Type B pancreatic cell (in vitro differentiated cells): Measurements from ENCODE around the gene NAA50. TPM values are rescaled to one million over a fixed set of nuclear protein-coding genes. Genes with fewer than 3 reads are reported as not detected.

ENCODE experiments used
- DNase-seq: peaks from one replicate; pipeline ENCODE4 v3.0.0; 2021; ENCODE audit warnings: mixed read lengths; ENCODE audit not compliant: unreplicated experiment; ENCODE audit errors: extremely low spot score
- H3K27ac Mint-ChIP-seq: 2 replicates; pipeline ENCODE4 v1.8.0; 2021; ENCODE audit warnings: mild to moderate bottlenecking, mixed read lengths
- H3K27me3 Mint-ChIP-seq: 2 replicates; pipeline ENCODE4 v1.8.0; 2021; ENCODE audit warnings: mixed read lengths
- H3K36me3 Mint-ChIP-seq: 2 replicates; pipeline ENCODE4 v1.8.0; 2021; ENCODE audit warnings: mixed read lengths
- H3K4me1 Mint-ChIP-seq: one replicate; pipeline ENCODE4 v1.8.0; 2021; ENCODE audit warnings: mixed read lengths; ENCODE audit not compliant: unreplicated experiment
- H3K4me3 Mint-ChIP-seq: 2 replicates; pipeline ENCODE4 v1.8.0; 2021; ENCODE audit warnings: mild to moderate bottlenecking, mixed read lengths
- H3K9me3 Mint-ChIP-seq: 2 replicates; pipeline ENCODE4 v1.8.0; 2021; ENCODE audit warnings: mixed read lengths
- total RNA-seq: library from RNA; stranded (reverse); gene quantifications from 2 replicates; pipeline ENCODE4 v1.2.1, GENCODE V29; 2021; ENCODE audit warnings: low replicate concordance
- TF ChIP-seq, protein P1 (sequence below): fragments of 200-600 bp; sonication (generic); conservative IDR thresholded peaks from 2 replicates; pipeline ENCODE4 v1.5.0; 2021; ENCODE audit warnings: antibody characterized with exemption, mild to moderate bottlenecking

The NAA50 gene
- total RNA-seq, 1 donor from 2014 or later = 138 TPM

DNA sequence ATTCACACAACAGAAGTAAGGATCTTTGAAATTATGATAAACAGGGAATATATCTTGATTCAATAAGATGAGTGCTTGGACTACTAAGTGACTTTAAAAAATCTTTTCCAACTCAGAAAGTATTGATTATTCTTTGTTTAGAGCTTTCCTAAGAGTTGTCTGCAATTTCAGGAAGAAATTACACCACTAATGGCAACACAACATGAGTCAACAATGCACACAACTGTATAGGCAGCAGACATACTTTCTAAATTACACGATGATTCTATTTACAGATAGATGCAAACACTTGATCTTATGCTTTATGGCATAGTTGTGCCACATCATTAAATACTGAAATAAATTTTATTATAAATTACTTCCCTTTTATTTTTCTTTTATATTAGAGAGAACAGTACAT lies 4.4 kb downstream of the NAA50 start:
- Mint-ChIP-seq H3K36me3 (peaks cover 4% of the 10 kb centered on the region), H3K4me1 (peaks cover 43% of the 10 kb centered on the region), H3K9me3 (no peaks in the 10 kb centered on the region), H3K4me3 (no peak overlapping the region), H3K27ac (no peak overlapping the region), H3K27me3 (no peaks in the 10 kb centered on the region)
- TF ChIP-seq, protein P1, sequence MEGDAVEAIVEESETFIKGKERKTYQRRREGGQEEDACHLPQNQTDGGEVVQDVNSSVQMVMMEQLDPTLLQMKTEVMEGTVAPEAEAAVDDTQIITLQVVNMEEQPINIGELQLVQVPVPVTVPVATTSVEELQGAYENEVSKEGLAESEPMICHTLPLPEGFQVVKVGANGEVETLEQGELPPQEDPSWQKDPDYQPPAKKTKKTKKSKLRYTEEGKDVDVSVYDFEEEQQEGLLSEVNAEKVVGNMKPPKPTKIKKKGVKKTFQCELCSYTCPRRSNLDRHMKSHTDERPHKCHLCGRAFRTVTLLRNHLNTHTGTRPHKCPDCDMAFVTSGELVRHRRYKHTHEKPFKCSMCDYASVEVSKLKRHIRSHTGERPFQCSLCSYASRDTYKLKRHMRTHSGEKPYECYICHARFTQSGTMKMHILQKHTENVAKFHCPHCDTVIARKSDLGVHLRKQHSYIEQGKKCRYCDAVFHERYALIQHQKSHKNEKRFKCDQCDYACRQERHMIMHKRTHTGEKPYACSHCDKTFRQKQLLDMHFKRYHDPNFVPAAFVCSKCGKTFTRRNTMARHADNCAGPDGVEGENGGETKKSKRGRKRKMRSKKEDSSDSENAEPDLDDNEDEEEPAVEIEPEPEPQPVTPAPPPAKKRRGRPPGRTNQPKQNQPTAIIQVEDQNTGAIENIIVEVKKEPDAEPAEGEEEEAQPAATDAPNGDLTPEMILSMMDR = no peak
- no peak for DNase-seq

DNA sequence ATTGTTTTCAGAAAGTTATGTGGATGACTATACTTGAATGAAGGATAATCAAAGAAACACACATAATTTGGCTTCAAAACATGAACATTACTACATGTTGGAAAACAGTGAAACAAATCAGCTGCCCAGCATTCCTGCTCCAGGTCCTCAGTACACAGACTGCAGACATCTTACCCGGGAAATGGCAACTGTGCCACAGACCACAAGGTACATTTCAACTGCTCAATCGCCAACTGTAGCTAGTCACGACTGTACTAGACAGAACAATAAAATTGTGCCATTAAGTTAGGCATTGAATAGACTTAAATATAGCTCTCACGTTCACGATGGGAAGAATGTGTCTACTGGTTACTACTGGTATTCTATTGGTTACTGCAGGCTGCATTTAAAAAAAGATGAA lies 5.0 kb downstream of the NAA50 start:
- Mint-ChIP-seq H3K9me3 (no peaks in the 10 kb centered on the region), H3K27ac (no peak overlapping the region), H3K27me3 (no peaks in the 10 kb centered on the region), H3K4me1 (peaks cover 47% of the 10 kb centered on the region), H3K4me3 (no peak overlapping the region), H3K36me3 (peaks cover 4% of the 10 kb centered on the region)
- TF ChIP-seq, protein P1 = no peak
- no peak for DNase-seq

DNA sequence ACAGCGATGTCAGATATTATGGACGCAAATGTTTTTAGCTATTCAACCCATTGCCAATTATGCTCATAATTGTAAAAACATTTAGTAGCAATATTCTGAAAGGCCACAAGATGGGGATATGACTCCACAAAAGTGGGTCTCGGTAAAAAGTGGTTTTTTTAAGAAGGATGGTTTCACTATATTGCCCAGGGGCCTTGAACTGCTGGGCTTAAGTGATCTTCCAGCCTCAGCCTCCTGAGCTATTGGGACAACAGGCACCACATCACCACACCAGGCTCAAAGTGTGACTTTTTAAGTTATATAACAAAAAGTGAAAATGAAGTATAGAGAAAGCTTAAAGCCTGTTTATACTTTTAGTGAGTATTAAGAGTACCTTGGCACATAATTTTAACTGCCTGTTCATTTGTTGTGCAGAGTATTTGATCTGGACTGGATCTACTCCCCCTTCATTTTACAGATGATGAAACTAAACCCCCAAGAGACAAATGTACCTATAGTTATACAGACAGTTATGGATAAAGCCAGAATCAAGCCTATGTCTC lies 9.4 kb downstream of the NAA50 start:
- TF ChIP-seq, protein P1 = peak; percentile 82
- H3K4me1 Mint-ChIP-seq = peaks cover 35% of the 10 kb centered on the region
- no peaks in the 10 kb centered on the region for H3K9me3 Mint-ChIP-seq
- no peak overlapping the region for H3K4me3 Mint-ChIP-seq
- H3K27ac Mint-ChIP-seq = peak overlapping the region; percentile 54
- DNase-seq = no peak
- H3K27me3 Mint-ChIP-seq = no peaks in the 10 kb centered on the region
- H3K36me3 Mint-ChIP-seq = no peaks in the 10 kb centered on the region

DNA sequence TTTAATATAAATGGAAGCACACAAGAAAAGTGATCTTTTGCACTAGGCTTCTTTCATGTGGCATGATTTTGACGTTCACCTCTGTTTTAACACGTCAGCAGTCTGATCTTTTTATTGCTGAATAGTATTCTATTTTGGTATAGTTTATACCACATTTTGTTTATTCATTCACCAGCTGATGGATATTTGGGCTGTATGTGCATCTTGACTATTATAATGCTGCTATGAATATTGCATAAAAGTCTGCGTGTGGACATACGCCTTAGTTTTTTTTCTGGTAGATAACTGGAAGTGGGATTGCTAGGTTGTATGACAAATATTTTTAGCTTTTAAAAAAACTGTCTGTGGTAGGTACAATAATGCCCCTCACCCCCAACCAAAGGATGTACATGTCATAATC lies 14.4 kb downstream of the NAA50 start:
- H3K36me3 Mint-ChIP-seq = peaks cover 13% of the 10 kb centered on the region
- TF ChIP-seq, protein P1 = no peak
- H3K4me3 Mint-ChIP-seq = no peak overlapping the region
- H3K9me3 Mint-ChIP-seq = no peaks in the 10 kb centered on the region
- no peaks in the 10 kb centered on the region for H3K27me3 Mint-ChIP-seq
- no peak overlapping the region for H3K27ac Mint-ChIP-seq
- no peak for DNase-seq
- peaks cover 10% of the 10 kb centered on the region for H3K4me1 Mint-ChIP-seq

DNA sequence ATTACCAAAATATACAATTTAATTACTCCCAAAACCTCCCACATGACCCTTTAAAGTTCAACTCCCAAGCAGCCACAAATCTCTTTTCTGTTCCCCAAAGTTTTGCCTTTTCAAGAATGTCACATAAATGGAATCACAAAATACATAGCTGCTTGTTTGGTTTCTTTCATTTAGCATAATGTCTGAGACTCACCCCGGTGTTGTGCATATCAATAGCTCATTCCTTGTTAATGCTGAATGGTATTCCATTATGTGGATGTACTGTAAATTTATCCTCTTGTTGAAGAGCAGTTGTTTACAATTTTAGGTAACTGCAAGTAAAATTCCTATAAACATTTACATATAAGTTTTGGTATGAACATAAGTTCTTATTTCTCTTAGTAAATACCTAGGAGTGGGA lies 15.5 kb downstream of the NAA50 start:
- no peaks in the 10 kb centered on the region for H3K27me3 Mint-ChIP-seq
- H3K9me3 Mint-ChIP-seq = no peaks in the 10 kb centered on the region
- DNase-seq = no peak
- H3K4me1 Mint-ChIP-seq = peaks cover 5% of the 10 kb centered on the region
- TF ChIP-seq, protein P1 = no peak
- H3K4me3 Mint-ChIP-seq = no peak overlapping the region
- H3K27ac Mint-ChIP-seq = no peak overlapping the region
- H3K36me3 Mint-ChIP-seq = peaks cover 13% of the 10 kb centered on the region

DNA sequence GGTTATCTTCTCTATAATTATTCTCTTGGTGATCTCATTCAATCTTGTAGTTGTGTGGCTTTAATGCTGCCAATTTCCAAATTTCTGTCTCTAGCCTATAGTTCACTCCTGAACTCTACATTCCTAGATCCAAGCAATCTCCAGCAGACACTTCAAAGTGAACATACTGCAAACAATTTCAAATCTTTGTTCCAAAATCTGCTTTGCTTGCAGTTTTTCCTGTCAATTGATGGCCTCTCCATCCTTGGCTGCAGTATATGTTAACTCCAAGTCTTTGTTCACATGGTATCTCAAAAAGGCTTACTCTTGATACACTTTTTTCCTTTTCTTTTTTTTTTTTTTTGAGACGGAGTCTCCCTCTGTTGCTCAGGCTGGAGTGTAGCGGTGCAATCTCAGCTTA lies 17.4 kb downstream of the NAA50 start:
- TF ChIP-seq, protein P1 = no peak
- no peak for DNase-seq
- Mint-ChIP-seq H3K27ac (no peak overlapping the region), H3K4me1 (no peaks in the 10 kb centered on the region), H3K36me3 (peaks cover 17% of the 10 kb centered on the region), H3K9me3 (no peaks in the 10 kb centered on the region), H3K27me3 (no peaks in the 10 kb centered on the region), H3K4me3 (no peak overlapping the region)
